GM12878 (cell line): Measurements from ENCODE around the gene RAD23B. TPM values are rescaled to one million over a fixed set of nuclear protein-coding genes. Genes with fewer than 3 reads are reported as not detected.
A peak's percentile ranks its signal among the peaks of the same experiment; 100 is the strongest.

ENCODE experiments used
- ATAC-seq: fragments of 200-7000 bp; cut with Tn5 transposase; 3 replicates; pipeline ENCODE4 v1.9.1; 2020; ENCODE audit warnings: mild to moderate bottlenecking, moderate library complexity
- BruUV-seq: library from RNA; stranded (reverse); fragments of 400-500 nt; replicated peaks from 2 replicates; lab custom pipeline; 2021; lab: Mats Ljungman, UMichigan
- CTCF ChIA-PET: fragments of 300-600 bp; sonication (Branson Sonifier 250); formaldehyde crosslinking; extraction: SDS; loops from one replicate; lab custom pipeline; 2021; ENCODE audit warnings: inconsistent platforms; lab: Yijun Ruan, JAX
- POLR2A ChIA-PET: fragments of 350-600 bp; formaldehyde crosslinking; extraction: SDS; loops from one replicate; lab custom pipeline; 2021; ENCODE audit warnings: inconsistent platforms; lab: Charles Lee
- RAD21 ChIA-PET: fragments of 300-600 bp; sonication (Branson Sonifier 250); formaldehyde crosslinking; loops from one replicate; lab custom pipeline; 2023; ENCODE audit warnings: antibody characterized with exemption; ENCODE audit not compliant: unreplicated experiment; lab: Charles Lee
- SMC1A ChIA-PET: fragments of 300-600 bp; sonication (Branson Sonifier 250); formaldehyde crosslinking; loops from one replicate; lab custom pipeline; 2023; ENCODE audit not compliant: unreplicated experiment, uncharacterized antibody; lab: Charles Lee
- DNase-seq: peaks from one replicate; pipeline ENCODE4 v3.0.0-alpha.2; 2011; ENCODE audit warnings: low read depth, low spot score
- FAIRE-seq: peaks from 3 replicates; lab custom pipeline; 2011; peaks lifted over from hg19 to GRCh38; lab: Jason Lieb, UNC
- H2AFZ ChIP-seq: 2 replicates; pipeline ENCODE4 v1.6.0; 2011; ENCODE audit warnings: low read depth, low read length, control low read depth; ENCODE audit not compliant: control insufficient read depth
- H3K27ac ChIP-seq: 2 replicates; pipeline ENCODE4 v1.5.1; 2011; ENCODE audit warnings: control low read depth; ENCODE audit not compliant: control insufficient read depth, insufficient read depth
- H3K27me3 ChIP-seq, 2 experiments: replicated peaks in 1 of 2; 2 replicates each; pipeline versions ENCODE4 v1.6.0 to v1.6.1; 2011; ENCODE audit warnings: low read length in 1 of 2; ENCODE audit not compliant: control insufficient read depth in 2 of 2, insufficient read depth in 2 of 2
- H3K36me3 ChIP-seq, 2 experiments: 2 replicates each; pipeline ENCODE4 v1.5.1; 2011; ENCODE audit warnings: low read length in 1 of 2; ENCODE audit not compliant: control insufficient read depth in 2 of 2, insufficient read depth in 2 of 2
- H3K4me1 ChIP-seq: 2 replicates; pipeline ENCODE4 v1.6.1; 2011; ENCODE audit warnings: mild to moderate bottlenecking, low read length, moderate library complexity, mixed read lengths; ENCODE audit not compliant: control insufficient read depth, insufficient read depth
- H3K4me2 ChIP-seq: 2 replicates; pipeline ENCODE4 v1.6.0; 2011; ENCODE audit warnings: control low read depth; ENCODE audit not compliant: control insufficient read depth, insufficient read depth
- H3K4me3 ChIP-seq: fragments of 200-600 bp; sonication (generic); 2 replicates; pipeline ENCODE4 v1.5.1; 2016
- H3K79me2 ChIP-seq: 2 replicates; pipeline ENCODE4 v1.6.0; 2011; ENCODE audit warnings: low read length; ENCODE audit not compliant: control insufficient read depth, insufficient read depth
- H3K9ac ChIP-seq: 2 replicates; pipeline ENCODE4 v1.8.0; 2011; ENCODE audit warnings: low read length, control low read depth, mixed read lengths; ENCODE audit not compliant: control insufficient read depth, insufficient read depth
- H3K9me3 ChIP-seq: replicated peaks from 3 replicates; pipeline ENCODE4 v1.5.1; 2011; ENCODE audit warnings: mild to moderate bottlenecking, low read length; ENCODE audit not compliant: control insufficient read depth, insufficient read depth
- H4K20me1 ChIP-seq: 2 replicates; pipeline ENCODE4 v1.6.0; 2011; ENCODE audit not compliant: control insufficient read depth, insufficient read depth
- CTCF ChIP-seq, 3 experiments: IDR thresholded peaks in 2 of 3; conservative IDR thresholded peaks in 1 of 3; 2 replicates each; pipeline ENCODE4 v1.5.1; 2011; ENCODE audit warnings: low read depth in 3 of 3, low read length in 3 of 3, mild to moderate bottlenecking in 3 of 3, control low read depth in 2 of 3, moderate library complexity in 2 of 3, inconsistent platforms in 1 of 3, mixed read lengths in 1 of 3; ENCODE audit not compliant: control insufficient read depth in 2 of 3, insufficient read depth in 1 of 3; ENCODE audit errors: extremely low read depth in 1 of 3
- FOXK2 ChIP-seq: fragments of 450-650 bp; IDR thresholded peaks from 2 replicates; pipeline ENCODE4 v1.6.1; 2017; ENCODE audit warnings: mild to moderate bottlenecking, moderate library complexity
- FOXM1 ChIP-seq: IDR thresholded peaks from 2 replicates; pipeline ENCODE4 v1.6.1; 2012; ENCODE audit warnings: low read depth, mild to moderate bottlenecking, inconsistent platforms, low read length, moderate library complexity
- IRF4 ChIP-seq: IDR thresholded peaks from 2 replicates; pipeline ENCODE4 v1.6.1; 2011; ENCODE audit warnings: low read depth, low read length
- MLLT1 ChIP-seq: fragments of 450-650 bp; IDR thresholded peaks from 2 replicates; pipeline ENCODE4 v1.6.1; 2016; ENCODE audit warnings: mild to moderate bottlenecking
- MYB ChIP-seq: fragments of 150-350 bp; IDR thresholded peaks from 2 replicates; pipeline ENCODE4 v1.6.1; 2014; ENCODE audit warnings: mild to moderate bottlenecking, low read depth, low read length, borderline replicate concordance
- NFYB ChIP-seq: IDR thresholded peaks from 2 replicates; pipeline ENCODE4 v1.6.1; 2011; ENCODE audit warnings: low read depth, mild to moderate bottlenecking, low read length, improper control_type of control experiment, moderate library complexity; ENCODE audit not compliant: insufficient read depth
- NR2C1 ChIP-seq: fragments of 450-650 bp; IDR thresholded peaks from 2 replicates; pipeline ENCODE4 v1.6.1; 2017; ENCODE audit warnings: antibody characterized with exemption, mild to moderate bottlenecking, moderate library complexity
- PKNOX1 ChIP-seq: fragments of 450-650 bp; IDR thresholded peaks from 2 replicates; pipeline ENCODE4 v1.6.1; 2016; ENCODE audit warnings: mild to moderate bottlenecking
- SPI1 ChIP-seq: IDR thresholded peaks from 2 replicates; pipeline ENCODE4 v1.6.1; 2011; ENCODE audit warnings: low read depth, mild to moderate bottlenecking, low read length, moderate library complexity, borderline replicate concordance; ENCODE audit not compliant: insufficient read depth
- SUZ12 ChIP-seq: fragments of 200-600 bp; sonication (generic); IDR thresholded peaks from one replicate; pipeline ENCODE4 v1.6.1; 2018; ENCODE audit warnings: antibody characterized with exemption, mild to moderate bottlenecking; ENCODE audit not compliant: unreplicated experiment
- TCF12 ChIP-seq: IDR thresholded peaks from 2 replicates; pipeline ENCODE4 v1.6.1; 2011; ENCODE audit warnings: low read depth, mild to moderate bottlenecking, low read length
- YY1 ChIP-seq: IDR thresholded peaks from 2 replicates; pipeline ENCODE4 v1.6.1; 2011; ENCODE audit warnings: low read depth, mild to moderate bottlenecking, low read length
- ZBTB4 ChIP-seq: fragments of 450-650 bp; formaldehyde crosslinking; IDR thresholded peaks from 2 replicates; pipeline ENCODE4 v1.4.0; 2022; ENCODE audit warnings: mild to moderate bottlenecking, moderate library complexity
- WGBS: methylation state at CpG from one replicate; pipeline ENCODE4 v1.1.6; 2016; ENCODE audit warnings: low lambda C conversion rate; ENCODE audit not compliant: insufficient replicate concordance, insufficient coverage; ENCODE audit errors: missing lambda C conversion rate; 5-methylcytosine and 5-hydroxymethylcytosine counted together
- in situ Hi-C: fragments of 300-500 bp; cut with MboI; formaldehyde crosslinking; loops from 9 replicates; pipeline ENCODE4 v1.14.3; 2018; ENCODE audit warnings: mixed read lengths
- intact Hi-C: fragments of 100-400 bp; cut with micrococcal nuclease; formaldehyde crosslinking; loops from one replicate; pipeline ENCODE4 v1.14.2; 2022; ENCODE audit not compliant: unreplicated experiment
- polyA plus RNA-seq, 11 experiments: library from polyadenylated mRNA; depleted of rRNA in 4 of 11; unstranded in 6 of 11; stranded (reverse) in 5 of 11; fragments of >200 nt; fragmentation: Nextera tagmentation in 4 of 11; fragmentation: Illumina TruSeq in 1 of 11; extraction: Ambion mirVana in 4 of 11; extraction: Trizol in 1 of 11; gene quantifications; 1 replicate in 1 of 11; 2 replicates in 10 of 11; pipeline versions ENCODE4 v1.2.1 to v1.2.3, GENCODE V29; 2011 to 2016; ENCODE audit warnings: inconsistent platforms in 2 of 11, missing spikeins in 2 of 11, low read depth in 1 of 11
- total RNA-seq, 4 experiments: library from RNA; depleted of rRNA in 3 of 4; stranded (reverse); fragments of >200 nt in 3 of 4; fragmentation: Illumina TruSeq in 1 of 4; extraction: Trizol in 1 of 4; gene quantifications; 2 replicates each; pipeline versions ENCODE4 v1.2.1 to v1.2.3, GENCODE V29; 2013 to 2021

The RAD23B gene
- total and polyA plus RNA-seq, 10 of the 15 experiments (the other 5 are each of a cell fraction or from before 2014, with no cell fraction given) = 10.3 to 256 (median 54.6) TPM

- Histone ChIP-seq H3K36me3 (no peaks in the 10 kb centered on the region), H3K9ac (no peak overlapping the region), H4K20me1 (no peaks in the 10 kb centered on the region), H3K79me2 (no peaks in the 10 kb centered on the region), H3K9me3 (no peaks in the 10 kb centered on the region), H3K27me3 (no peaks in the 10 kb centered on the region), H3K27ac (no peak overlapping the region), H3K4me2 (peak overlapping the region; percentile 69), H3K4me3 (no peak overlapping the region), H3K4me1 (peaks cover 4% of the 10 kb centered on the region; the same call in 1 of the 2 replicates), H2AFZ (peak overlapping the region; percentile 69)
- WGBS = 21% methylated on average over 18 of the region's 18 CpGs
- ChIA-PET SMC1A (interaction anchor here (0.7 to 2.8 kb wide), 45 partner anchors 9 to 1499 kb away, joined by 3 to 63 read pairs (median 5); no protein-coding TSS in a partner anchor), POLR2A (interaction anchor here (0.6 to 2.4 kb wide), 5 partner anchors 14 to 184 kb away, joined by 3 to 11 read pairs (median 4); no protein-coding TSS in a partner anchor), CTCF (interaction anchor here (0.6 to 8.0 kb wide), 77 partner anchors 8 to 1702 kb away, joined by 3 to 149 read pairs (median 5); no protein-coding TSS in a partner anchor), RAD21 (interaction anchor here (0.7 to 2.7 kb wide), 37 partner anchors 12 to 1499 kb away, joined by 3 to 31 read pairs (median 5); no protein-coding TSS in a partner anchor)
- DNase-seq (peak; percentile 57), FAIRE-seq (peak; percentile 91), ATAC-seq (peak; percentile 92)
- intact Hi-C loops = loop anchor here (1.0 to 5.0 kb wide), 3 partner anchors 102 to 183 kb away; no protein-coding TSS in a partner anchor
- in situ Hi-C loops = no loop called here
- BruUV-seq = no TSS peak
- TF ChIP-seq CTCF (IDR thresholded peaks at IDR 0.05 in 2 of 3, conservative IDR thresholded peaks at IDR 0.05 in 1 of 3; ENCODE audit: control insufficient read depth in 2 of 3, extremely low read depth in 1 of 3, insufficient read depth in 1 of 3, low read depth in 3 of 3, low read length in 3 of 3) (peak; percentile 93 to 96 (median 95); a peak in 5 of 6 replicates), NR2C1 (no peak), TCF12 (peak; percentile 90), ZBTB4 (CRISPR knock-in tag) (no peak), SPI1 (peak; percentile 19; the same call in 1 of the 2 replicates), PKNOX1 (peak; percentile 52; the same call in 1 of the 2 replicates), SUZ12 (no peak), IRF4 (peak; percentile 82), YY1 (peak; percentile 78), MYB (no peak), FOXK2 (no peak), FOXM1 (no peak), NFYB (no peak), MLLT1 (0 out of 2 replicates have a peak, but pooled peaks have one; percentile 59)
Observed at GRCh38 chr9:107340920-107341632, 58.0 kb downstream of the RAD23B start.
